Calu3 (cell line): ENCODE results near the gene CPAMD8. TPM values are rescaled to one million over a fixed set of nuclear protein-coding genes. Genes with fewer than 3 reads are reported as not detected.

ENCODE experiments used
- BruUV-seq: library from RNA; stranded (reverse); fragments of 400-500 nt; replicated peaks from 2 replicates; lab custom pipeline; 2021; lab: Mats Ljungman, UMichigan
- CTCF ChIA-PET: fragments of 300-600 bp; sonication (Branson Sonifier 250); formaldehyde crosslinking; loops from one replicate; lab custom pipeline; 2022; ENCODE audit warnings: antibody characterized with exemption; lab: Charles Lee
- DNase-seq: peaks from one replicate; pipeline ENCODE4 v3.0.0; 2022
- H3K27ac Mint-ChIP-seq: one replicate; pipeline ENCODE4 v1.8.0; 2022; ENCODE audit warnings: mixed read lengths; ENCODE audit not compliant: unreplicated experiment
- H3K27me3 Mint-ChIP-seq: one replicate; pipeline ENCODE4 v1.8.0; 2022; ENCODE audit warnings: mixed read lengths; ENCODE audit not compliant: unreplicated experiment
- H3K36me3 Mint-ChIP-seq: one replicate; pipeline ENCODE4 v1.8.0; 2022; ENCODE audit warnings: mild to moderate bottlenecking, moderate library complexity, mixed read lengths; ENCODE audit not compliant: insufficient read depth, unreplicated experiment
- H3K4me1 Mint-ChIP-seq: one replicate; pipeline ENCODE4 v1.8.0; 2022; ENCODE audit warnings: mild to moderate bottlenecking, low read depth, mixed read lengths; ENCODE audit not compliant: unreplicated experiment
- H3K4me3 Mint-ChIP-seq: one replicate; pipeline ENCODE4 v1.8.0; 2022; ENCODE audit warnings: mild to moderate bottlenecking, low read depth, moderate library complexity, mixed read lengths; ENCODE audit not compliant: unreplicated experiment
- H3K9me3 Mint-ChIP-seq: one replicate; pipeline ENCODE4 v1.8.0; 2022; ENCODE audit warnings: low read depth, mixed read lengths; ENCODE audit not compliant: unreplicated experiment
- CTCF ChIP-seq: fragments of 200-600 bp; IDR thresholded peaks from one replicate; pipeline ENCODE4 v1.8.0; 2022; ENCODE audit warnings: antibody characterized with exemption; ENCODE audit not compliant: unreplicated experiment
- intact Hi-C: fragments of 100-400 bp; cut with micrococcal nuclease; formaldehyde crosslinking; loops from one replicate; pipeline ENCODE4 v1.10.0; 2022; ENCODE audit not compliant: unreplicated experiment
- total RNA-seq: library from RNA; stranded (reverse); gene quantifications from 2 replicates; pipeline ENCODE4 v1.2.3, GENCODE V29; 2022

CPAMD8 gene
- total RNA-seq, 1 experiment from 2014 or later: 5.8 TPM

DNA sequence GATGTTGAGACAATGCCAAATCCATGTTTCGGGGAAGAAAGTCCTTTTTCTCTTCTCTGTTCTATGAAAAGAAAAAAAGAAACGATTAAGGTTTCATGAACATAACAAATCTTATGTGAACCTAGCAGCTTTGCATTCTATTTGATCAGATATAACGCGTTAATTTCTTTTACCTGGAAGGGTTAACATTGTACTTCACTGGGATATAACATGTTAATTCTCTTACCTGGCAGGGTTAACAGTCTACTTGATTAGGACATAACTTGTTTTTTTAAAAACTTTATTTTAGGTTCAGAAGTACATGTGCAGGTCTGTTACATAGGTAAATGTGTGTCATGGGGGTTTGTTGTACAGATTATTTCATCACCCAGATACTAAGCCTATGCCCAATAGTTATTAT, 68.8 kb downstream of the CPAMD8 start:
- Mint-ChIP-seq H3K27ac (no peak overlapping the region), H3K27me3 (peaks cover 42% of the 10 kb centered on the region), H3K36me3 (no peaks in the 10 kb centered on the region), H3K4me3 (no peak overlapping the region), H3K9me3 (no peaks in the 10 kb centered on the region), H3K4me1 (peaks cover 9% of the 10 kb centered on the region)
- BruUV-seq: no TSS peak
- no peak for DNase-seq
- no peak for TF ChIP-seq CTCF
- intact Hi-C loops: no loop called here
- CTCF ChIA-PET: no interaction called here

- no peaks in the 10 kb centered on the region for H3K9me3 Mint-ChIP-seq
- CTCF ChIA-PET: interaction anchor here (0.7 kb wide), 1 partner anchor 539 kb away, joined by 3 read pairs; no protein-coding TSS in a partner anchor
- no peak for TF ChIP-seq CTCF
- intact Hi-C loops: no loop called here
- no peaks in the 10 kb centered on the region for H3K36me3 Mint-ChIP-seq
- BruUV-seq: no TSS peak
- peaks cover 9% of the 10 kb centered on the region for H3K4me1 Mint-ChIP-seq
- DNase-seq: peak; percentile 39
- H3K27me3 Mint-ChIP-seq: peaks cover 36% of the 10 kb centered on the region
- H3K27ac Mint-ChIP-seq: no peak overlapping the region
- no peak overlapping the region for H3K4me3 Mint-ChIP-seq
Measured at GRCh38 chr19:16957151-16957701, 69.4 kb downstream of the CPAMD8 start.

DNA sequence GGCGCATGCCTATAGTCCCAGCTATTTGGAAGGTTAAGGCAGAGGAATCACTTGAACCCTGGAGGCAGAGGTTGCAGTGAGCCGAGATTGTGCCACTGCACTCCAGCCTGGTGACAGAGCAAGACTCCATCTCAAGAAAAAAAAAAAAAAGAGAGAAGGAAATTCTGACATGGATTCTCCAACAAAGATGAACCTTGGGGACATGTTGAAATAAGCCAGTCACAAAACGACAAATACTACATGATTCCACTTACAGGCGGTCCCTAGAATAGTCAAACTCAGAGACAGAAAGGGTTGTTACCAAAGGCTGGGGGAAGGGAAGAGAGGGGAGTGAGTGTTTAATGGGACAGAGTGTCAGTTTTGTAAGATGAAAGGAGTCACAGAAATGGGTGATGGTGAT, 71.4 kb downstream of the CPAMD8 start:
- no peaks in the 10 kb centered on the region for H3K9me3 Mint-ChIP-seq
- no peak overlapping the region for H3K4me3 Mint-ChIP-seq
- no peak overlapping the region for H3K27ac Mint-ChIP-seq
- no peaks in the 10 kb centered on the region for H3K36me3 Mint-ChIP-seq
- TF ChIP-seq CTCF: no peak
- no TSS peak for BruUV-seq
- CTCF ChIA-PET: no interaction called here
- H3K4me1 Mint-ChIP-seq: peaks cover 9% of the 10 kb centered on the region
- intact Hi-C loops: no loop called here
- H3K27me3 Mint-ChIP-seq: peaks cover 21% of the 10 kb centered on the region
- DNase-seq: no peak

DNA sequence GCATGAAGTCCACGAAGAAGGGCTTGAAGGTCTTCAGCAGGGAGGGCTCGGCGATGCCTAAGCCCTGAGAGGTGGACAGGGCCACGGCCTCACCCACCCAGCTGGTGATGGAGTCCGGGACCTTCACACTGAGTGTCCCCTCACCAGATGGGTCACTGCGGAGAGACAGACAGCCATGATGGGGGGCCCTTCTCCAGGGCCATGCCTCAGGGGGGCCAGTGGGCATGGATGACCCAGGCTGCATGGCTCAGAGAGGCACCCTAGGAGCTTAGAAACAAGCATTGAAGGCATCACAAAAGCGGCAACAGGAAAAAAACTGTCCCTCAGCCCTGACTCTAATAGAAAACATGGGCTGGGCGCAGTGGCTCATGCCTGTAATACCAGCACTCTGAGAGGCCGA, 74.6 kb downstream of the CPAMD8 start:
- CTCF ChIA-PET: no interaction called here
- no peak for DNase-seq
- Mint-ChIP-seq H3K27ac (no peak overlapping the region), H3K9me3 (no peaks in the 10 kb centered on the region), H3K4me3 (no peak overlapping the region), H3K4me1 (peaks cover 2% of the 10 kb centered on the region), H3K36me3 (no peaks in the 10 kb centered on the region), H3K27me3 (peaks cover 27% of the 10 kb centered on the region)
- no TSS peak for BruUV-seq
- TF ChIP-seq CTCF: no peak
- intact Hi-C loops: no loop called here
